ENCODE results near the gene TCEA2.

The TCEA2 gene

GRCh38 chr20:64108731-64109681 is 46.0 kb downstream of the TCEA2 start:
- TF ChIP-seq CTCF (IDR thresholded peaks at IDR 0.05; ENCODE audit: low read depth, low read length, missing control alignments), result no peak
- no peak overlapping the region for H3K4me3 ChIP-seq (ENCODE audit: low read depth, low read length)
- no peak for DNase-seq (ENCODE audit: low read depth)

- DNase-seq (ENCODE audit: low read depth), result no peak
- no peak overlapping the region for H3K4me3 ChIP-seq (ENCODE audit: low read depth, low read length)
Observed at GRCh38 chr20:64109831-64110391, 46.9 kb downstream of the TCEA2 start.

GRCh38 chr20:64110411-64111068 is 47.5 kb downstream of the TCEA2 start:
- TF ChIP-seq CTCF (IDR thresholded peaks at IDR 0.05; ENCODE audit: low read depth, low read length, missing control alignments), result no peak
- DNase-seq (ENCODE audit: low read depth), result no peak
- no peak overlapping the region for H3K4me3 ChIP-seq (ENCODE audit: low read depth, low read length)

More at GRCh38 chr20:64109831-64110391, 46.9 kb downstream of the TCEA2 start:
- no peak for TF ChIP-seq CTCF (IDR thresholded peaks at IDR 0.05; ENCODE audit: low read depth, low read length, missing control alignments)

GRCh38 chr20:64111841-64112641 is 49.0 kb downstream of the TCEA2 start:
- no peak overlapping the region for H3K4me3 ChIP-seq (ENCODE audit: low read depth, low read length)
- no peak for TF ChIP-seq CTCF (IDR thresholded peaks at IDR 0.05; ENCODE audit: low read depth, low read length, missing control alignments)
- no peak for DNase-seq (ENCODE audit: low read depth)

- DNase-seq (ENCODE audit: low read depth), result no peak
- no peak for TF ChIP-seq CTCF (IDR thresholded peaks at IDR 0.05; ENCODE audit: low read depth, low read length, missing control alignments)
- no peak overlapping the region for H3K4me3 ChIP-seq (ENCODE audit: low read depth, low read length)
Observed at GRCh38 chr20:64112691-64113443, 49.9 kb downstream of the TCEA2 start.

GRCh38 chr20:64113444-64113775 is 50.4 kb downstream of the TCEA2 start:
- no peak for TF ChIP-seq CTCF (IDR thresholded peaks at IDR 0.05; ENCODE audit: low read depth, low read length, missing control alignments)
- DNase-seq (ENCODE audit: low read depth), result no peak
- no peak overlapping the region for H3K4me3 ChIP-seq (ENCODE audit: low read depth, low read length)

Measured in GM12864 (cell line).